Measurements from ENCODE around the gene PPP2R2B. TPM values are rescaled to one million over a fixed set of nuclear protein-coding genes. Genes with fewer than 3 reads are reported as not detected.

The PPP2R2B gene
- total RNA-seq, 1 experiment from 2014 or later, result not detected

DNA sequence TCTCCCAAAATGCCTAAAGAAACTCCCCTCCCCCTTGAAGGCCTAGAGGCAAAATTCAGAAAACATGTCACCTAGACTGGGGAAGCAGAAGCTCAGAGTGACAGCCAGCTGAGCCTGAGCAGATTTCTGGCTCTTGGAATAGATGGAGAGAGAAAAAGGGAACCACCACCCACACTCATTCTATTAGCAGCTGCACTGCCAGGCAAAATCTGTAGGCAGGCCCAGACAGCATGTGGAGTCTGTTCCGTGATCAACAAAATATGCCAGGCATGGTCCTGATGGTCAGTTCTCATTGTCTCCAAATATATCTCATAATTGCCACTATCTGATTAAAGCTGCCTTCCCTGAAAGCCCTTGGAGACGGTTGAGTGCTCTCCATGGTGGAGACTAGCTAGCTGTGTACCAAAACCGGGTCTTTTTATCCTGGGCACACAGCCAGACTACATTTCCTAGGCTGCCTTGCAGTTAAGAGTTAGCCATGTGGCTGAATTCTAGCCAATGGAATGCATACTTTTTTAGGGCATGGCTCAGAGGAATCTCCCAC, 230.8 kb downstream of the PPP2R2B start:
- H3K4me1 ChIP-seq (ENCODE audit: insufficient read depth, low read length, poor library complexity, severe bottlenecking), result no peaks in the 10 kb centered on the region
- BruUV-seq (replicated peaks), result no TSS peak
- ChIA-PET POLR2A (ENCODE audit: low non-redundant PET) (no interaction called here), CTCF (no interaction called here)
- DNase-seq (ENCODE audit: low spot score), result no peak
- no peak for TF ChIP-seq EZH2 (IDR thresholded peaks at IDR 0.05; ENCODE audit: borderline replicate concordance, low read depth, low read length, poor library complexity, severe bottlenecking)
- TF ChIP-seq, protein P1, sequence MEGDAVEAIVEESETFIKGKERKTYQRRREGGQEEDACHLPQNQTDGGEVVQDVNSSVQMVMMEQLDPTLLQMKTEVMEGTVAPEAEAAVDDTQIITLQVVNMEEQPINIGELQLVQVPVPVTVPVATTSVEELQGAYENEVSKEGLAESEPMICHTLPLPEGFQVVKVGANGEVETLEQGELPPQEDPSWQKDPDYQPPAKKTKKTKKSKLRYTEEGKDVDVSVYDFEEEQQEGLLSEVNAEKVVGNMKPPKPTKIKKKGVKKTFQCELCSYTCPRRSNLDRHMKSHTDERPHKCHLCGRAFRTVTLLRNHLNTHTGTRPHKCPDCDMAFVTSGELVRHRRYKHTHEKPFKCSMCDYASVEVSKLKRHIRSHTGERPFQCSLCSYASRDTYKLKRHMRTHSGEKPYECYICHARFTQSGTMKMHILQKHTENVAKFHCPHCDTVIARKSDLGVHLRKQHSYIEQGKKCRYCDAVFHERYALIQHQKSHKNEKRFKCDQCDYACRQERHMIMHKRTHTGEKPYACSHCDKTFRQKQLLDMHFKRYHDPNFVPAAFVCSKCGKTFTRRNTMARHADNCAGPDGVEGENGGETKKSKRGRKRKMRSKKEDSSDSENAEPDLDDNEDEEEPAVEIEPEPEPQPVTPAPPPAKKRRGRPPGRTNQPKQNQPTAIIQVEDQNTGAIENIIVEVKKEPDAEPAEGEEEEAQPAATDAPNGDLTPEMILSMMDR (conservative IDR thresholded peaks at IDR 0.05; ENCODE audit: low read depth, low read length), result no peak
- intact Hi-C loops (cut with micrococcal nuclease; ENCODE audit: unreplicated experiment), result no loop called here
- no peaks in the 10 kb centered on the region for H3K9me3 ChIP-seq (ENCODE audit: low read depth, low read length, poor library complexity, severe bottlenecking)
- H3K27ac ChIP-seq (ENCODE audit: low read depth, low read length, poor library complexity, severe bottlenecking), result no peak overlapping the region
- H3K4me3 ChIP-seq (ENCODE audit: low read depth, low read length, poor library complexity, severe bottlenecking), result no peak overlapping the region
- H3K36me3 ChIP-seq (ENCODE audit: insufficient read depth, low read length, poor library complexity, severe bottlenecking), result no peaks in the 10 kb centered on the region
- peaks cover 20% of the 10 kb centered on the region for H3K27me3 ChIP-seq (replicated peaks; ENCODE audit: insufficient read depth, low read depth, low read length, poor library complexity)

DNA sequence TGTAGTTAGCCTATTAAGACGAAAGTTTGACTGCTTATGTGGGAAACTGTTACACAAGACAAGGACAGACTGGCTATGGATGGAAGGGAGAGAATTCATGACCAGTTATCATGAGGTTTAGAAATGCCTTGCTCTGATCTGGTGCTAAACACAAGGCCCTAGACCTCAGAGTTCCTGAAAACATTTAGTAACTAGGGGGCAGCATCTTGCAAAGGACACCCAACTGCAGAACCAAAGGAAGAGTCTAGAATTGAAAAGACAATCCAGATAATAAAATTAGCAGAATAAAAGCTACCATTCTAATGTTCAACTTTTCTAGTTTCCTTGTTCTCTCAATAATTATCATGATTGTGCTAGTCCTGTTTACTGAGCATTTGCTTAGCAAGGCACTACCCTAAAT, 232.1 kb downstream of the PPP2R2B start:
- BruUV-seq (replicated peaks), result no TSS peak
- DNase-seq (ENCODE audit: low spot score), result no peak
- H3K27me3 ChIP-seq (replicated peaks; ENCODE audit: insufficient read depth, low read depth, low read length, poor library complexity), result peaks cover 21% of the 10 kb centered on the region
- H3K4me1 ChIP-seq (ENCODE audit: insufficient read depth, low read length, poor library complexity, severe bottlenecking), result no peaks in the 10 kb centered on the region
- CTCF ChIA-PET, result no interaction called here
- no peaks in the 10 kb centered on the region for H3K9me3 ChIP-seq (ENCODE audit: low read depth, low read length, poor library complexity, severe bottlenecking)
- no peak overlapping the region for H3K27ac ChIP-seq (ENCODE audit: low read depth, low read length, poor library complexity, severe bottlenecking)
- H3K36me3 ChIP-seq (ENCODE audit: insufficient read depth, low read length, poor library complexity, severe bottlenecking), result no peaks in the 10 kb centered on the region
- POLR2A ChIA-PET (ENCODE audit: low non-redundant PET), result no interaction called here
- intact Hi-C loops (cut with micrococcal nuclease; ENCODE audit: unreplicated experiment), result no loop called here
- no peak overlapping the region for H3K4me3 ChIP-seq (ENCODE audit: low read depth, low read length, poor library complexity, severe bottlenecking)
- TF ChIP-seq, protein P1 (conservative IDR thresholded peaks at IDR 0.05; ENCODE audit: low read depth, low read length), result no peak
- TF ChIP-seq EZH2 (IDR thresholded peaks at IDR 0.05; ENCODE audit: borderline replicate concordance, low read depth, low read length, poor library complexity, severe bottlenecking), result no peak

DNA sequence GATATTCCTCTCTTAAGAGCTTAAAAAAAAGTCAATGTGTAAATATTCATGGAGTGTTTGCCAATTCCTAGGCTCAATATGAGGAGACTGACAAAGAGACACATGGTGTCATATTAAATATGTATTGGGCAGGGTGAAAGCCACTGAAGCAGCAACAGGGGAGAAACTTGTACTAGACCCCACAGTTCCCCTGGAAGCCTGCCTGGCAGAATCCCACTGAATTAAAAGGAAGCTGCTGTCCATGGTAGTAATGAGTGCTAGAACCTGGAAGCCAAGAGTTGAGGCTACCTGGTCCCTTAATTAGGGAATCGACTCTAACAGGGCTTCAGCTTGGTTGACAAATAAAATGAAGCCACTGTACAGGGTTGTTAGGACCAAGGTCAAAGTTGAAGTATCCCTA, 233.2 kb downstream of the PPP2R2B start:
- BruUV-seq (replicated peaks), result no TSS peak
- H3K4me1 ChIP-seq (ENCODE audit: insufficient read depth, low read length, poor library complexity, severe bottlenecking), result no peaks in the 10 kb centered on the region
- H3K27ac ChIP-seq (ENCODE audit: low read depth, low read length, poor library complexity, severe bottlenecking), result no peak overlapping the region
- no peak for DNase-seq (ENCODE audit: low spot score)
- peaks cover 21% of the 10 kb centered on the region for H3K27me3 ChIP-seq (replicated peaks; ENCODE audit: insufficient read depth, low read depth, low read length, poor library complexity)
- no peak for TF ChIP-seq EZH2 (IDR thresholded peaks at IDR 0.05; ENCODE audit: borderline replicate concordance, low read depth, low read length, poor library complexity, severe bottlenecking)
- TF ChIP-seq, protein P1 (conservative IDR thresholded peaks at IDR 0.05; ENCODE audit: low read depth, low read length), result no peak
- intact Hi-C loops (cut with micrococcal nuclease; ENCODE audit: unreplicated experiment), result no loop called here
- ChIA-PET POLR2A (ENCODE audit: low non-redundant PET) (no interaction called here), CTCF (no interaction called here)
- H3K9me3 ChIP-seq (ENCODE audit: low read depth, low read length, poor library complexity, severe bottlenecking), result no peaks in the 10 kb centered on the region
- no peak overlapping the region for H3K4me3 ChIP-seq (ENCODE audit: low read depth, low read length, poor library complexity, severe bottlenecking)
- no peaks in the 10 kb centered on the region for H3K36me3 ChIP-seq (ENCODE audit: insufficient read depth, low read length, poor library complexity, severe bottlenecking)
